Suprapubic skin (tissue), 4 donors: Measurements from ENCODE around the gene KIAA0930. TPM values are rescaled to one million over a fixed set of nuclear protein-coding genes. Genes with fewer than 3 reads are reported as not detected.
A peak's percentile ranks its signal among the peaks of the same experiment; 100 is the strongest.

Experiments
- DNase-seq, 2 donors: peaks; one replicate each; pipeline ENCODE4 v3.0.0-alpha.2; 2019; ENCODE audit warnings: low spot score in 2 of 2
- H3K27ac ChIP-seq: fragments of 200-600 bp; sonication (generic); one replicate; pipeline ENCODE4 v1.5.1; 2019
- H3K27me3 ChIP-seq: fragments of 200-600 bp; sonication (generic); one replicate; pipeline ENCODE4 v1.5.1; 2019
- H3K36me3 ChIP-seq: fragments of 200-600 bp; sonication (generic); one replicate; pipeline ENCODE4 v1.5.1; 2019
- H3K4me1 ChIP-seq: fragments of 200-600 bp; sonication (generic); one replicate; pipeline ENCODE4 v1.5.1; 2019
- H3K4me3 ChIP-seq: fragments of 200-600 bp; sonication (generic); one replicate; pipeline ENCODE4 v1.5.1; 2019; ENCODE audit warnings: mild to moderate bottlenecking
- H3K9me3 ChIP-seq: fragments of 200-600 bp; sonication (generic); one replicate; pipeline ENCODE4 v1.5.1; 2019
- EP300 ChIP-seq: sonication (generic); formaldehyde crosslinking; IDR thresholded peaks from one replicate; pipeline ENCODE4 v1.6.1; 2017; ENCODE audit warnings: antibody characterized with exemption
- POLR2A ChIP-seq, 2 donors: fragments of 450-650 bp; IDR thresholded peaks; one replicate each; pipeline ENCODE4 v1.6.1; 2017; ENCODE audit warnings: antibody characterized with exemption in 2 of 2, mild to moderate bottlenecking in 2 of 2, moderate library complexity in 2 of 2
- POLR2AphosphoS5 ChIP-seq, 3 donors: sonication (generic); formaldehyde crosslinking; IDR thresholded peaks; one replicate each; pipeline ENCODE4 v1.6.1; 2017; ENCODE audit warnings: antibody characterized with exemption in 3 of 3
- WGBS: methylation state at CpG from one replicate; pipeline ENCODE4 v1.1.5; 2018; 5-methylcytosine and 5-hydroxymethylcytosine counted together
- total RNA-seq, 4 donors: library from RNA; depleted of rRNA; stranded (reverse); fragments of >200 nt; gene quantifications; one replicate each; pipeline ENCODE4 v1.1.0, GENCODE V29; 2016
- TF ChIP-seq, protein P1 (sequence below), 2 donors: fragments of 200-600 bp in 1 of 2; fragments of 450-650 bp in 1 of 2; sonication (generic) in 1 of 2; IDR thresholded peaks; one replicate each; pipeline ENCODE4 v1.5.1; 2016 to 2019; ENCODE audit warnings: antibody characterized with exemption in 2 of 2, mild to moderate bottlenecking in 1 of 2, moderate library complexity in 1 of 2

KIAA0930 gene
- total RNA-seq, 4 donors from 2014 or later: 36.0 to 119 (median 74.4) TPM

DNA sequence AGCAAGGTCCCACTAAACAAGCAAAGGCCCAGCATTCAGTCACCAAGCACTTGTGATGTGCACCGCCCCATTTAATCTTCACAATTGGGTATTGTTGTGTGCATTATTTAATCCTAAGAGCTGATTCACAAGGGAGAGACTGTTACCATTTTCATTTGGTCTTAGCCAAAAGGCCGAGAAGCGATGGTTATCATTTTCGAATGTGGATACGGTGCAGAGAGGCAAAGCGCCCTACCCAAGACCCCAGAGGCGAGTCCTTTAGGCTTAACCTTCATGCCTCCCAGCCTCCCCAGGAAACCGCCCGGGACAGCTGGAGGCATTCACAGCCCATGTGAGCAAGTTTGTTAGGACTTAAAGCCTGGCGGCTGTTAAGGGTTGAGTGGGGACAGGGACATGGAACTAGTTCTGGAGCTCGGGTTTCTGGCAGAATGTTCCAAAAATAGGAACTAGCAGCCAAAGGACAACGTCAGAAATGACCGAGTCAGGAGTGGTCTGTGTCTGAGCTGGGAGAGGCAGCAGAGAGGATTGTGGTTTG, 31.0 kb upstream of the KIAA0930 start:
- Histone ChIP-seq H3K9me3 (no peaks in the 10 kb centered on the region), H3K4me3 (no peak overlapping the region), H3K27ac (peak overlapping the region; percentile 80), H3K27me3 (no peaks in the 10 kb centered on the region), H3K4me1 (peaks cover 38% of the 10 kb centered on the region), H3K36me3 (no peaks in the 10 kb centered on the region)
- DNase-seq: no peak
- 38% methylated on average over 13 of the region's 13 CpGs for WGBS
- TF ChIP-seq POLR2A (IDR thresholded peaks at IDR 0.05) (peak in 1 of 2 donors; percentile 14), EP300 (no peak), POLR2AphosphoS5 (IDR thresholded peaks at IDR 0.05) (no peak)
- TF ChIP-seq, protein P1, sequence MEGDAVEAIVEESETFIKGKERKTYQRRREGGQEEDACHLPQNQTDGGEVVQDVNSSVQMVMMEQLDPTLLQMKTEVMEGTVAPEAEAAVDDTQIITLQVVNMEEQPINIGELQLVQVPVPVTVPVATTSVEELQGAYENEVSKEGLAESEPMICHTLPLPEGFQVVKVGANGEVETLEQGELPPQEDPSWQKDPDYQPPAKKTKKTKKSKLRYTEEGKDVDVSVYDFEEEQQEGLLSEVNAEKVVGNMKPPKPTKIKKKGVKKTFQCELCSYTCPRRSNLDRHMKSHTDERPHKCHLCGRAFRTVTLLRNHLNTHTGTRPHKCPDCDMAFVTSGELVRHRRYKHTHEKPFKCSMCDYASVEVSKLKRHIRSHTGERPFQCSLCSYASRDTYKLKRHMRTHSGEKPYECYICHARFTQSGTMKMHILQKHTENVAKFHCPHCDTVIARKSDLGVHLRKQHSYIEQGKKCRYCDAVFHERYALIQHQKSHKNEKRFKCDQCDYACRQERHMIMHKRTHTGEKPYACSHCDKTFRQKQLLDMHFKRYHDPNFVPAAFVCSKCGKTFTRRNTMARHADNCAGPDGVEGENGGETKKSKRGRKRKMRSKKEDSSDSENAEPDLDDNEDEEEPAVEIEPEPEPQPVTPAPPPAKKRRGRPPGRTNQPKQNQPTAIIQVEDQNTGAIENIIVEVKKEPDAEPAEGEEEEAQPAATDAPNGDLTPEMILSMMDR (IDR thresholded peaks at IDR 0.05): no peak

DNA sequence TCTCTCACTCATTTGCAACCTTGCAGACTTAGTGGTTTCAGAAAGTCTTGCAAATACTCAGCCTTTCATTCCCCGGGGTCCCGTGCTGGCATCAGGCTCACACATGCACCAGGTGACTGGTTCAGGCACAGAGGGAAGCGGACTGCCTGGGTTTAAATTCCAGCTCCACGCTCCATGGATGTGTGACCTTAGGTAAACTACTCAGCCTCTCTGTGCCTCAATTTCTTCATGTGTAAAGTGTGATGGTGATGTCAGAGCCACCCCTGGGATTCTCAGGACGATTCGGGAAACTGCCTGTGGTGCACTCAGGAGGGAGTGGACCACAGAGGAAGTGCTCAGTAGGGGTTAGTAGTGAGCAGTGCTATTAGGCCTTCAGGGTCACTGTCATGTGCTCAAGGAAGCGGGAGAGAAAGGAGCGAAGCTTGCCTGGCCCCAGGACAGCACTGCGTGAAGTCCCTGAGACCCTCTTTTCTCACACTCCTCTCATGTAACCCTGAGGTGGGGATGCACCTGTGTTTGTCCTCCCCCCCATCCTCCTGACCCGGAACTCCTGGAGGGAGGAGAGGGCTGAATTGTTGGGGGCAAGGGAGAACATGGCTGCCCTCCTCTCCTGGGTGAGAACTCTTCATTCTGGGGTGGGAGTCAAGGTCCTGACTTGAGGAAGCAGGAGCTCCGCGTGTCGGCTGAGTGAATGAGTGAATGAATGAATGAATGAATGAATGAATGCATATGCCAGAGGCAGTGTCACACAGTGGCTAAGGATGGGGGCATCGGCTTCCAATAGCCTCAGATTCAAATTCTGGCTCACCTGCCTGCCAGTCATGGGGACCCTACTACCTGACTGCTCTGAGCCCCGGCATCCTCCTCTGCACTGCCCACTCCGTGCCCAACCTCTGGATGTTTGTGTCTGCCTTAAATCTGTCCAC, 29.7 kb upstream of the KIAA0930 start:
- DNase-seq: no peak
- TF ChIP-seq EP300: no peak
- no peak for TF ChIP-seq POLR2A (IDR thresholded peaks at IDR 0.05)
- no peak for TF ChIP-seq POLR2AphosphoS5 (IDR thresholded peaks at IDR 0.05)
- TF ChIP-seq, protein P1 (IDR thresholded peaks at IDR 0.05): no peak
- H3K4me1 ChIP-seq: peaks cover 38% of the 10 kb centered on the region
- no peak overlapping the region for H3K27ac ChIP-seq
- no peak overlapping the region for H3K4me3 ChIP-seq
- WGBS: 77% methylated on average over 15 of the region's 16 CpGs
- H3K27me3 ChIP-seq: no peaks in the 10 kb centered on the region
- H3K9me3 ChIP-seq: no peaks in the 10 kb centered on the region
- H3K36me3 ChIP-seq: no peaks in the 10 kb centered on the region

DNA sequence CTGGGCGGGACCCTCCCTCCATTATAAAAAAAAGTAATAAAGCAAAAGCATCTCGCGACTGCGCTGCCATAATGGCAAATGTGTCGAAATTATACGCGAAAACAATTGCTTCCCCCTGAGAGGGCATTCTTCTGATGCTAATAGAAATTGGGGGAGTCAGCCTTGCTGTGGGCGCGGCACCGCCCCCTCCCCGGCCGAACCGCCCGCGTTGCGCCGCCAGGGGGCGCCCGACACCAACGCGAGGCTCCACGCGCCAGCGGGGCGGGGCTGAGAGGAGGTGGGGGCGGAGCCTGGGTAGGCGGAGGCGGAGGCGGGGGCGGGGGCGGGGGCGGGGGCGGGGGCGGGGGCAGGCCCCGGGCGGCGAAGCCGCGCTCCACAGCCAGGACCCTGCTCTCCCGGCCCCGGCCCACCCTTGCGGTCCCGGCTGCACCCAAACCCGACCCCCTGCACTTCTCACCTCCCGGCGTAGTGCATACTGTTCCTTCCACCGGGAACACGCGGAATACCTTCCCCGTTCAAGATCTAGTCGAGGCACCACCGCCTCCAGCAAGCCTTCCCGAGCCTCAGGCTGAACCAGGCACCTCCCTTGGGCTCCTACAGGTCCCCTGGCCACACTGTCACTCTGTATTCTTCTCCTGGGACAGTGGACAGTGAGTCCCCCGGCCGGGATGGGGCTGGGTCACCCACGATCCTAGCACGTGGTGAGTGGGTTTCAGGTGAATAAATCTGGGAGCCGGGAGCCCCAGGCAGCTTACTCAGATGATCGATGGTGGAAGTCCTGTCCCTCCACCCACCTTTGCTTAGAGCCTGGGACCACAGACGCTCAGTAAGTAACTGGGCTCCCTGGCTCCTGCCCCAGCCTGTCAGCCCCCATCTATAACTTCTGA, 28.5 kb upstream of the KIAA0930 start:
- Histone ChIP-seq H3K9me3 (no peaks in the 10 kb centered on the region), H3K4me3 (peak overlapping the region; percentile 74), H3K36me3 (no peaks in the 10 kb centered on the region), H3K27ac (no peak overlapping the region), H3K4me1 (peaks cover 40% of the 10 kb centered on the region), H3K27me3 (no peaks in the 10 kb centered on the region)
- TF ChIP-seq, protein P1 (IDR thresholded peaks at IDR 0.05): peak; percentile 88 to 96
- TF ChIP-seq EP300: no peak
- peak; percentile 88 to 90 for DNase-seq
- 5% methylated on average over 14 of the region's 60 CpGs for WGBS

DNA sequence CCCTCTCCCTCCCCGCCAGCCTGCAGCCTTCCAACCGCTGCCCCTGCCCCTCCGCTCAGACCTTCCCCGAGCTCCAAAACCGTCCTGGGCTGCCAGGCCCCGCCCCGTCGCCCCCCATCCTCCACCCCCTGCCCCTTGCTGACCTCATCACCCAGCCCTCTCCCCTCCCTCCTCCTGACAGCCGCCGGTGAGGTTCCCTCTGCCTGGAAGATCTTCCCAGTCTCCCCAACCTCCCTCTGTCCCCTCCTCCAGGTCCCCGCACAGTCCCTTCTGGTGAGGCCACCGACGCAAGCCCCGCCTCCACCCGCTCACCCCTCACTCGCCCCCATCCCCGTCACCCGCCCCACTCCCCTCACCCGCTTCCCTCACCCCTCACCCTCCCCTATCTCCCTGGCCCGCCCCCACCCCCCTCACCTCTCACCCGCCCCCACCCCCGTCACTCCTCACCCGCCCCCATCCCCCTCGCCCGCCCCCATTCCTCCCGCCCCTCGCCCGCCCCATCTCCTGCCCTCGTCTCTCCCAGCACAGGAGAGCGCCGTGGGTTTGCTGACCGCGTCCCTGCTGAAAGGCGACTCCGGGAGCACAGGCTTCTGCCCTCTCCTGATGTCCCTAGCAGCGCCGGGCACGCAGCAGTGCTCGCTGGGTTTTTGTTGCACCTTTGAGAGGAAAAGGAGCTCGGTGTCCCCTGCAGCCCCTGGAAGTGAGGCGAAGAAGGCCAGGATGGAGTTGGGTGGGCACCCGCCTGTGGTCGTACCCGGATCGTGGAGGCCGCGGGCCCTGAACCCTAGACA, 27.7 kb upstream of the KIAA0930 start:
- Histone ChIP-seq H3K27me3 (no peaks in the 10 kb centered on the region), H3K4me3 (peak overlapping the region; percentile 74), H3K4me1 (peaks cover 48% of the 10 kb centered on the region), H3K9me3 (no peaks in the 10 kb centered on the region), H3K27ac (no peak overlapping the region), H3K36me3 (no peaks in the 10 kb centered on the region)
- peak in 1 of 2 donors; percentile 75 for DNase-seq
- TF ChIP-seq, protein P1 (IDR thresholded peaks at IDR 0.05): no peak
- TF ChIP-seq POLR2AphosphoS5 (IDR thresholded peaks at IDR 0.05) (no peak), POLR2A (IDR thresholded peaks at IDR 0.05) (no peak), EP300 (no peak)
- 3% methylated on average over 21 of the region's 47 CpGs for WGBS
